SU-DHL-6 (cell line): Measurements from ENCODE around the gene NME1.

Source experiments
- H2AFZ ChIP-seq: fragments of 200-600 bp; sonication (generic); 2 replicates; pipeline ENCODE4 v1.6.1; 2014; ENCODE audit warnings: low read depth, mild to moderate bottlenecking, moderate library complexity, mixed read lengths, antibody characterized with exemption, low read length; ENCODE audit not compliant: severe bottlenecking
- H3F3A ChIP-seq: fragments of 200-600 bp; shearing (Covaris generic); 2 replicates; pipeline ENCODE4 v1.6.0; 2016; ENCODE audit warnings: antibody characterized with exemption, mild to moderate bottlenecking; ENCODE audit not compliant: insufficient read depth
- H3K27ac ChIP-seq: fragments of 200-600 bp; sonication (generic); 2 replicates; pipeline ENCODE4 v1.5.1; 2016; ENCODE audit warnings: low read depth, mild to moderate bottlenecking, low read length, moderate library complexity, mixed read lengths
- H3K27me3 ChIP-seq: fragments of 200-600 bp; sonication (generic), shearing (Covaris generic); 2 replicates; pipeline ENCODE4 v1.6.0; 2014; ENCODE audit warnings: mild to moderate bottlenecking, low read length
- H3K36me3 ChIP-seq: fragments of 200-600 bp; sonication (generic); 2 replicates; pipeline ENCODE4 v1.6.1; 2014; ENCODE audit warnings: mild to moderate bottlenecking, low read length, mixed read lengths
- H3K4me2 ChIP-seq: fragments of 300-600, 200-600 bp; shearing (Covaris generic), sonication (generic); 2 replicates; pipeline ENCODE4 v1.6.0; 2014; ENCODE audit warnings: low read length, low read depth, mild to moderate bottlenecking; ENCODE audit not compliant: poor library complexity, severe bottlenecking
- H3K4me3 ChIP-seq: fragments of 200-600 bp; sonication (generic); 2 replicates; pipeline ENCODE4 v1.5.1; 2014; ENCODE audit warnings: antibody characterized with exemption, low read length, mild to moderate bottlenecking, mixed read lengths; ENCODE audit not compliant: insufficient read depth, poor library complexity, severe bottlenecking
- H3K79me2 ChIP-seq: fragments of 200-600 bp; sonication (generic); 2 replicates; pipeline ENCODE4 v1.6.1; 2014; ENCODE audit warnings: mild to moderate bottlenecking, low read length, moderate library complexity; ENCODE audit not compliant: insufficient read depth
- H3K9ac ChIP-seq: fragments of 200-600 bp; sonication (generic); 2 replicates; pipeline ENCODE4 v1.7.0; 2014; ENCODE audit warnings: mild to moderate bottlenecking, low read length
- H3K9me2 ChIP-seq: fragments of 200-600 bp; sonication (generic); replicated peaks from 2 replicates; pipeline ENCODE4 v1.6.1; 2014; ENCODE audit warnings: low read length; ENCODE audit not compliant: insufficient read depth
- H3K9me3 ChIP-seq: fragments of 200-600 bp; sonication (generic); 2 replicates; pipeline ENCODE4 v1.6.1; 2014; ENCODE audit warnings: low read length, mixed read lengths; ENCODE audit not compliant: insufficient read depth
- H4K20me1 ChIP-seq: fragments of 200-600 bp; sonication (generic); 2 replicates; pipeline ENCODE4 v1.6.1; 2014; ENCODE audit warnings: low read depth, mild to moderate bottlenecking, antibody characterized with exemption, low read length, moderate library complexity, mixed read lengths
- EZH2phosphoT487 ChIP-seq: fragments of 200-600 bp; sonication (generic), shearing (Covaris generic); conservative IDR thresholded peaks from 2 replicates; pipeline ENCODE4 v1.6.1; 2018; ENCODE audit warnings: mild to moderate bottlenecking, antibody characterized with exemption, low read length, moderate library complexity, mixed read lengths
- TF ChIP-seq, protein P1 (sequence below): fragments of 200-600 bp; sonication (generic); IDR thresholded peaks from one replicate; pipeline ENCODE4 v1.5.1; 2017; ENCODE audit warnings: antibody characterized with exemption, mild to moderate bottlenecking, low read length, moderate library complexity; ENCODE audit not compliant: insufficient read depth, poor library complexity, severe bottlenecking

Gene NME1

DNA sequence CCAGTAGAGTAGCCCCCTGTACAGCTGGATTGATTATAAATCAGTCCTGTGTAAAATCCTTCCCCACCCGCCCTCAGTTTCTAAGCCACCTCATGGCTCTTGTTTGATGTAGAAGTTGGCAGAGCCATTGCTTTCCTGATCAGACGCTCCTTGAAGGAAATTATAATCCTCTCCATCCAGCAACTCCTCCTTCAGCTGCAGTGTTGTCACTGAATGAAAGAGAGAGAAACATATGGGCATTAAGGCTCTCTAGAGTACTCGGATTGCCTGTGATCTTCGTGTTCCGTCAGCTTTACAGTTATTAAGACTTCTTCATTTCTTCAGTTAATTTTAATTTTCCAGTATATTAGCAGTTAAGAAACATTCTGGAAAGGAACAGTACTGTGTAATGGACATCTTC, 27.1 kb downstream of the NME1 start:
- Histone ChIP-seq H3K9me2 (no peaks in the 10 kb centered on the region), H2AFZ (no peak overlapping the region), H3K4me2 (no peak overlapping the region), H3K27me3 (no peaks in the 10 kb centered on the region), H3F3A (peaks cover 11% of the 10 kb centered on the region; the same call in 1 of the 2 replicates), H3K4me3 (no peak overlapping the region), H3K9me3 (no peaks in the 10 kb centered on the region), H3K27ac (no peak overlapping the region), H3K9ac (no peak overlapping the region), H3K79me2 (no peaks in the 10 kb centered on the region), H3K36me3 (peaks cover 14% of the 10 kb centered on the region), H4K20me1 (no peaks in the 10 kb centered on the region)
- no peak for TF ChIP-seq EZH2phosphoT487
- TF ChIP-seq, protein P1, sequence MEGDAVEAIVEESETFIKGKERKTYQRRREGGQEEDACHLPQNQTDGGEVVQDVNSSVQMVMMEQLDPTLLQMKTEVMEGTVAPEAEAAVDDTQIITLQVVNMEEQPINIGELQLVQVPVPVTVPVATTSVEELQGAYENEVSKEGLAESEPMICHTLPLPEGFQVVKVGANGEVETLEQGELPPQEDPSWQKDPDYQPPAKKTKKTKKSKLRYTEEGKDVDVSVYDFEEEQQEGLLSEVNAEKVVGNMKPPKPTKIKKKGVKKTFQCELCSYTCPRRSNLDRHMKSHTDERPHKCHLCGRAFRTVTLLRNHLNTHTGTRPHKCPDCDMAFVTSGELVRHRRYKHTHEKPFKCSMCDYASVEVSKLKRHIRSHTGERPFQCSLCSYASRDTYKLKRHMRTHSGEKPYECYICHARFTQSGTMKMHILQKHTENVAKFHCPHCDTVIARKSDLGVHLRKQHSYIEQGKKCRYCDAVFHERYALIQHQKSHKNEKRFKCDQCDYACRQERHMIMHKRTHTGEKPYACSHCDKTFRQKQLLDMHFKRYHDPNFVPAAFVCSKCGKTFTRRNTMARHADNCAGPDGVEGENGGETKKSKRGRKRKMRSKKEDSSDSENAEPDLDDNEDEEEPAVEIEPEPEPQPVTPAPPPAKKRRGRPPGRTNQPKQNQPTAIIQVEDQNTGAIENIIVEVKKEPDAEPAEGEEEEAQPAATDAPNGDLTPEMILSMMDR, result no peak

GRCh38 chr17:51184124-51184523, 30.8 kb downstream of the NME1 start:
- Histone ChIP-seq H3K9me2 (no peaks in the 10 kb centered on the region), H3K27me3 (no peaks in the 10 kb centered on the region), H3F3A (peaks cover 10% of the 10 kb centered on the region; the same call in 1 of the 2 replicates), H3K27ac (no peak overlapping the region), H3K9ac (no peak overlapping the region), H3K4me2 (no peak overlapping the region), H3K79me2 (no peaks in the 10 kb centered on the region), H3K9me3 (no peaks in the 10 kb centered on the region), H3K4me3 (no peak overlapping the region), H3K36me3 (peaks cover 14% of the 10 kb centered on the region), H4K20me1 (no peaks in the 10 kb centered on the region), H2AFZ (no peak overlapping the region)
- TF ChIP-seq EZH2phosphoT487, result no peak
- TF ChIP-seq, protein P1, result no peak

- H3K4me3 ChIP-seq, result no peak overlapping the region
- TF ChIP-seq EZH2phosphoT487, result no peak
- TF ChIP-seq, protein P1, result no peak
- H3K4me2 ChIP-seq, result no peak overlapping the region
- H4K20me1 ChIP-seq, result no peaks in the 10 kb centered on the region
- H3K9me3 ChIP-seq, result no peaks in the 10 kb centered on the region
- no peaks in the 10 kb centered on the region for H3K27me3 ChIP-seq
- 0 out of 2 replicates have a peak, but pooled peaks cover 9% of the 10 kb centered on the region for H3F3A ChIP-seq
- peaks cover 11% of the 10 kb centered on the region for H3K36me3 ChIP-seq
- no peak overlapping the region for H3K9ac ChIP-seq
- H3K27ac ChIP-seq, result no peak overlapping the region
- H2AFZ ChIP-seq, result no peak overlapping the region
- H3K9me2 ChIP-seq, result no peaks in the 10 kb centered on the region
- H3K79me2 ChIP-seq, result no peaks in the 10 kb centered on the region
These were observed 32.5 kb downstream of the NME1 start for GRCh38 chr17:51185763-51186332.
